ENCODE data around the gene MBLAC1. TPM values are rescaled to one million over a fixed set of nuclear protein-coding genes. Genes with fewer than 3 reads are reported as not detected.

MBLAC1 gene
- total and polyA plus RNA-seq, 9 of the 15 experiments (the other 6 are each of a cell fraction or from before 2014, with no cell fraction given) = 0.03 to 3.1 (median 0.52) TPM

DNA sequence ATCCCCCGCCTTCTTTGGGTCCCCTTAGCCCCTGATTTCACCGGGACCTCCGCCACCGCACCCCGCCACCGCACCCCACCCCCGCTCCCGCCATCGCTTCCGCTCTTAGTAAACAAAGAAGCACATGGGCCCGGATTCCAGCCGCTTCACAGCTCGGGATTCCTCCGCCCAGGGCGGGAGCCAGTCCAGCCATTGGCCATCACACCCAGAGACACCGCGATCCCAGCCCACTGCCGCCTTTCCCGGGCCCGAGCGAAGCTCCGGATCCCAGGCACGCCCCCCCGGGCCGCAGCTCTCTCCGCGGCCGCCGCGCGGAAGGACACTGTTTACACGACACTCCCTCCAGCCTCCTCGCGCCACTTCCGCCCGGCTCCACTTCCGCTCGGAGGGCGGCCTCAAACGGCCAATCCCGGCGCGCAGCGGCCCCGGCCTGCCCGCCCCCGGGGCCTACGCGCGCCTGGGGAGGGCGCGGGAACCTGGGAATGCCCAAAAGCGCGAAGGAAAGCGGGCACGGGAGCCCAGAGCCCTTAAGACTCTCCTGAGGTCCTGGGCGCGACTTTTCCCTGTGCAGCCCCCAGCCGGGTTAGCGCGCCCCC lies 26.2 kb upstream of the MBLAC1 start (continued):
- TF ChIP-seq POLR2AphosphoS2 (IDR thresholded peaks at IDR 0.05; ENCODE audit: low read length) (no peak), GATAD2B (IDR thresholded peaks at IDR 0.05; ENCODE audit: borderline replicate concordance) (no peak), ELF1 (tag; IDR thresholded peaks at IDR 0.05) (peak; percentile 95), ZNF282 (CRISPR knock-in tag; IDR thresholded peaks at IDR 0.05) (no peak), JUND (IDR thresholded peaks at IDR 0.05; ENCODE audit: borderline replicate concordance, low read depth, low read length) (peak; percentile 55; the same call in 1 of the 2 replicates), JUND (tag; IDR thresholded peaks at IDR 0.05; ENCODE audit: borderline replicate concordance, low read depth, low read length) (peak; percentile 23; the same call in 1 of the 3 replicates), DPF2 (IDR thresholded peaks at IDR 0.05) (no peak; the same call in 1 of the 2 replicates), YY1 (IDR thresholded peaks at IDR 0.05; ENCODE audit: borderline replicate concordance in 1 of 3, control insufficient read depth in 1 of 3, extremely low read depth in 1 of 3, insufficient read depth in 3 of 3, insufficient read length in 1 of 3, insufficient replicate concordance in 2 of 3, low read depth in 1 of 3, low read length in 2 of 3) (peak; percentile 18 to 61 (median 61)), FOXJ2 (tag; IDR thresholded peaks at IDR 0.05) (peak; percentile 98), ERF (CRISPR knock-in tag; IDR thresholded peaks at IDR 0.05) (peak; percentile 70; the same call in 1 of the 2 replicates), ESRRA (IDR thresholded peaks at IDR 0.05; ENCODE audit: borderline replicate concordance, low read depth) (peak; percentile 52), ZNF717 (CRISPR knock-in tag; IDR thresholded peaks at IDR 0.05) (no peak), SIX5 (IDR thresholded peaks at IDR 0.05; ENCODE audit: borderline replicate concordance in 1 of 2, insufficient read depth in 1 of 2, low read depth in 1 of 2, low read length in 2 of 2) (no peak), EGR1 (conservative IDR thresholded peaks at IDR 0.05) (peak; percentile 98), RBM34 (IDR thresholded peaks at IDR 0.05; ENCODE audit: borderline replicate concordance, insufficient read depth, low read length) (no peak), STAT5A (IDR thresholded peaks at IDR 0.05; ENCODE audit: borderline replicate concordance, low read length) (no peak)
- TF ChIP-seq, protein P1, sequence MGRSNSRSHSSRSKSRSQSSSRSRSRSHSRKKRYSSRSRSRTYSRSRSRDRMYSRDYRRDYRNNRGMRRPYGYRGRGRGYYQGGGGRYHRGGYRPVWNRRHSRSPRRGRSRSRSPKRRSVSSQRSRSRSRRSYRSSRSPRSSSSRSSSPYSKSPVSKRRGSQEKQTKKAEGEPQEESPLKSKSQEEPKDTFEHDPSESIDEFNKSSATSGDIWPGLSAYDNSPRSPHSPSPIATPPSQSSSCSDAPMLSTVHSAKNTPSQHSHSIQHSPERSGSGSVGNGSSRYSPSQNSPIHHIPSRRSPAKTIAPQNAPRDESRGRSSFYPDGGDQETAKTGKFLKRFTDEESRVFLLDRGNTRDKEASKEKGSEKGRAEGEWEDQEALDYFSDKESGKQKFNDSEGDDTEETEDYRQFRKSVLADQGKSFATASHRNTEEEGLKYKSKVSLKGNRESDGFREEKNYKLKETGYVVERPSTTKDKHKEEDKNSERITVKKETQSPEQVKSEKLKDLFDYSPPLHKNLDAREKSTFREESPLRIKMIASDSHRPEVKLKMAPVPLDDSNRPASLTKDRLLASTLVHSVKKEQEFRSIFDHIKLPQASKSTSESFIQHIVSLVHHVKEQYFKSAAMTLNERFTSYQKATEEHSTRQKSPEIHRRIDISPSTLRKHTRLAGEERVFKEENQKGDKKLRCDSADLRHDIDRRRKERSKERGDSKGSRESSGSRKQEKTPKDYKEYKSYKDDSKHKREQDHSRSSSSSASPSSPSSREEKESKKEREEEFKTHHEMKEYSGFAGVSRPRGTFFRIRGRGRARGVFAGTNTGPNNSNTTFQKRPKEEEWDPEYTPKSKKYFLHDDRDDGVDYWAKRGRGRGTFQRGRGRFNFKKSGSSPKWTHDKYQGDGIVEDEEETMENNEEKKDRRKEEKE (IDR thresholded peaks at IDR 0.05; ENCODE audit: borderline replicate concordance in 1 of 2, control insufficient read depth in 1 of 2, low read depth in 2 of 2, low read length in 1 of 2) = 0 out of 4 replicates have a peak, but pooled peaks of 1 of the 2 experiments have one; percentile 79
- TF ChIP-seq, protein P2, sequence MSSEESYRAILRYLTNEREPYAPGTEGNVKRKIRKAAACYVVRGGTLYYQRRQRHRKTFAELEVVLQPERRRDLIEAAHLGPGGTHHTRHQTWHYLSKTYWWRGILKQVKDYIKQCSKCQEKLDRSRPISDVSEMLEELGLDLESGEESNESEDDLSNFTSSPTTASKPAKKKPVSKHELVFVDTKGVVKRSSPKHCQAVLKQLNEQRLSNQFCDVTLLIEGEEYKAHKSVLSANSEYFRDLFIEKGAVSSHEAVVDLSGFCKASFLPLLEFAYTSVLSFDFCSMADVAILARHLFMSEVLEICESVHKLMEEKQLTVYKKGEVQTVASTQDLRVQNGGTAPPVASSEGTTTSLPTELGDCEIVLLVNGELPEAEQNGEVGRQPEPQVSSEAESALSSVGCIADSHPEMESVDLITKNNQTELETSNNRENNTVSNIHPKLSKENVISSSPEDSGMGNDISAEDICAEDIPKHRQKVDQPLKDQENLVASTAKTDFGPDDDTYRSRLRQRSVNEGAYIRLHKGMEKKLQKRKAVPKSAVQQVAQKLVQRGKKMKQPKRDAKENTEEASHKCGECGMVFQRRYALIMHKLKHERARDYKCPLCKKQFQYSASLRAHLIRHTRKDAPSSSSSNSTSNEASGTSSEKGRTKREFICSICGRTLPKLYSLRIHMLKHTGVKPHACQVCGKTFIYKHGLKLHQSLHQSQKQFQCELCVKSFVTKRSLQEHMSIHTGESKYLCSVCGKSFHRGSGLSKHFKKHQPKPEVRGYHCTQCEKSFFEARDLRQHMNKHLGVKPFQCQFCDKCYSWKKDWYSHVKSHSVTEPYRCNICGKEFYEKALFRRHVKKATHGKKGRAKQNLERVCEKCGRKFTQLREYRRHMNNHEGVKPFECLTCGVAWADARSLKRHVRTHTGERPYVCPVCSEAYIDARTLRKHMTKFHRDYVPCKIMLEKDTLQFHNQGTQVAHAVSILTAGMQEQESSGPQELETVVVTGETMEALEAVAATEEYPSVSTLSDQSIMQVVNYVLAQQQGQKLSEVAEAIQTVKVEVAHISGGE (CRISPR knock-in tag; IDR thresholded peaks at IDR 0.05) = peak in 2 of 3 experiments; percentile 74 to 90; a peak in 4 of 6 replicates
- TF ChIP-seq, protein P3, sequence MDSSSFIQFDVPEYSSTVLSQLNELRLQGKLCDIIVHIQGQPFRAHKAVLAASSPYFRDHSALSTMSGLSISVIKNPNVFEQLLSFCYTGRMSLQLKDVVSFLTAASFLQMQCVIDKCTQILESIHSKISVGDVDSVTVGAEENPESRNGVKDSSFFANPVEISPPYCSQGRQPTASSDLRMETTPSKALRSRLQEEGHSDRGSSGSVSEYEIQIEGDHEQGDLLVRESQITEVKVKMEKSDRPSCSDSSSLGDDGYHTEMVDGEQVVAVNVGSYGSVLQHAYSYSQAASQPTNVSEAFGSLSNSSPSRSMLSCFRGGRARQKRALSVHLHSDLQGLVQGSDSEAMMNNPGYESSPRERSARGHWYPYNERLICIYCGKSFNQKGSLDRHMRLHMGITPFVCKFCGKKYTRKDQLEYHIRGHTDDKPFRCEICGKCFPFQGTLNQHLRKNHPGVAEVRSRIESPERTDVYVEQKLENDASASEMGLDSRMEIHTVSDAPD (CRISPR knock-in tag; IDR thresholded peaks at IDR 0.05) = no peak
